SH-SY5Y (cell line): ENCODE results near the gene PPARGC1A.

Experiments used
- GATA2 ChIP-seq: IDR thresholded peaks from 2 replicates; pipeline ENCODE4 v1.6.1; 2011; ENCODE audit warnings: mild to moderate bottlenecking, low read depth, low read length
- GATA3 ChIP-seq: IDR thresholded peaks from 2 replicates; pipeline ENCODE4 v1.6.1; 2011; ENCODE audit warnings: low read depth, mild to moderate bottlenecking, low read length, moderate library complexity

The PPARGC1A gene

GRCh38 chr4:23881052-23881501, 8.8 kb downstream of the PPARGC1A start:
- TF ChIP-seq GATA3 (no peak), GATA2 (no peak)

GRCh38 chr4:23878912-23879732, 10.7 kb downstream of the PPARGC1A start:
- TF ChIP-seq GATA3 (no peak), GATA2 (no peak)

GRCh38 chr4:23878246-23878891, 11.5 kb downstream of the PPARGC1A start:
- TF ChIP-seq GATA2 (no peak), GATA3 (no peak)

GRCh38 chr4:23877758-23878229, 12.1 kb downstream of the PPARGC1A start:
- TF ChIP-seq GATA3 (no peak), GATA2 (no peak)

GRCh38 chr4:23876418-23877089, 13.3 kb downstream of the PPARGC1A start:
- TF ChIP-seq GATA2 (no peak), GATA3 (no peak)

GRCh38 chr4:23875317-23875716, 14.5 kb downstream of the PPARGC1A start:
- TF ChIP-seq GATA3 (no peak), GATA2 (no peak)

- TF ChIP-seq GATA2 (no peak), GATA3 (no peak)
These were observed 15.3 kb downstream of the PPARGC1A start for GRCh38 chr4:23874536-23874901.

GRCh38 chr4:23873717-23874535, 15.9 kb downstream of the PPARGC1A start:
- no peak for TF ChIP-seq GATA3
- no peak for TF ChIP-seq GATA2

- TF ChIP-seq GATA2 (no peak), GATA3 (no peak)
These were observed 18.4 kb downstream of the PPARGC1A start for GRCh38 chr4:23871426-23871825.

GRCh38 chr4:23866450-23867075, 23.3 kb downstream of the PPARGC1A start:
- no peak for TF ChIP-seq GATA3
- TF ChIP-seq GATA2: no peak

- no peak for TF ChIP-seq GATA3
- no peak for TF ChIP-seq GATA2
These were observed 27.9 kb downstream of the PPARGC1A start for GRCh38 chr4:23861897-23862296.

- no peak for TF ChIP-seq GATA2
These were observed 28.9 kb downstream of the PPARGC1A start for GRCh38 chr4:23860919-23861318.

GRCh38 chr4:23857367-23857959, 32.4 kb downstream of the PPARGC1A start:
- TF ChIP-seq GATA2 (no peak), GATA3 (no peak)

GRCh38 chr4:23856630-23857029, 33.2 kb downstream of the PPARGC1A start:
- TF ChIP-seq GATA3 (no peak), GATA2 (no peak)
